Thymus (tissue), 11 donors: ENCODE results near the gene STX10. TPM values are rescaled to one million over a fixed set of nuclear protein-coding genes. Genes with fewer than 3 reads are reported as not detected.

Experiments
- DNase-seq, 9 donors: peaks; one replicate each; pipeline ENCODE4 v3.0.0-alpha.2; 2013; ENCODE audit warnings: low spot score in 9 of 9, low read depth in 6 of 9, missing footprints in 1 of 9
- H3K27ac ChIP-seq, 2 donors: one replicate each; pipeline ENCODE4 v1.5.1; 2013; ENCODE audit warnings: control low read depth in 1 of 2, low read depth in 1 of 2, low read length in 1 of 2, mild to moderate bottlenecking in 1 of 2, moderate library complexity in 1 of 2
- H3K27me3 ChIP-seq, 2 donors: one replicate each; pipeline ENCODE4 v1.5.1; 2013; ENCODE audit warnings: low read length in 1 of 2; ENCODE audit not compliant: control insufficient read depth in 2 of 2, insufficient read depth in 1 of 2
- H3K36me3 ChIP-seq, 2 donors: one replicate each; pipeline ENCODE4 v1.5.1; 2013; ENCODE audit warnings: low read length in 1 of 2, mild to moderate bottlenecking in 1 of 2, moderate library complexity in 1 of 2; ENCODE audit not compliant: control insufficient read depth in 2 of 2, insufficient read depth in 2 of 2
- H3K4me1 ChIP-seq, 2 donors: one replicate each; pipeline ENCODE4 v1.5.1; 2013; ENCODE audit warnings: low read length in 2 of 2; ENCODE audit not compliant: control insufficient read depth in 2 of 2, insufficient read depth in 2 of 2
- H3K4me3 ChIP-seq, 2 donors: one replicate each; pipeline ENCODE4 v1.5.1; 2013; ENCODE audit warnings: low read length in 2 of 2, control low read depth in 1 of 2, mild to moderate bottlenecking in 1 of 2
- H3K9me3 ChIP-seq, 2 donors: one replicate each; pipeline ENCODE4 v1.5.1; 2013; ENCODE audit warnings: low read length in 1 of 2, mild to moderate bottlenecking in 1 of 2; ENCODE audit not compliant: control insufficient read depth in 2 of 2, insufficient read depth in 1 of 2
- WGBS: extraction: QIAGEN DNeasy Blood & Tissue Kit; methylation state at CpG from one replicate; pipeline ENCODE4 v1.1.7; 2013; 5-methylcytosine and 5-hydroxymethylcytosine counted together
- polyA plus RNA-seq: library from polyadenylated mRNA; stranded (reverse); fragments of 200-250 nt; gene quantifications from one replicate; pipeline ENCODE4 v1.2.3, GENCODE V29; 2013
- total RNA-seq: library from RNA; stranded (reverse); fragments of 120-200 nt; gene quantifications from one replicate; pipeline ENCODE4 v1.2.4, GENCODE V29; 2013
- donor health status: healthy.

The STX10 gene
- total and polyA plus RNA-seq, 2 donors = 47.9 to 101 TPM

DNA sequence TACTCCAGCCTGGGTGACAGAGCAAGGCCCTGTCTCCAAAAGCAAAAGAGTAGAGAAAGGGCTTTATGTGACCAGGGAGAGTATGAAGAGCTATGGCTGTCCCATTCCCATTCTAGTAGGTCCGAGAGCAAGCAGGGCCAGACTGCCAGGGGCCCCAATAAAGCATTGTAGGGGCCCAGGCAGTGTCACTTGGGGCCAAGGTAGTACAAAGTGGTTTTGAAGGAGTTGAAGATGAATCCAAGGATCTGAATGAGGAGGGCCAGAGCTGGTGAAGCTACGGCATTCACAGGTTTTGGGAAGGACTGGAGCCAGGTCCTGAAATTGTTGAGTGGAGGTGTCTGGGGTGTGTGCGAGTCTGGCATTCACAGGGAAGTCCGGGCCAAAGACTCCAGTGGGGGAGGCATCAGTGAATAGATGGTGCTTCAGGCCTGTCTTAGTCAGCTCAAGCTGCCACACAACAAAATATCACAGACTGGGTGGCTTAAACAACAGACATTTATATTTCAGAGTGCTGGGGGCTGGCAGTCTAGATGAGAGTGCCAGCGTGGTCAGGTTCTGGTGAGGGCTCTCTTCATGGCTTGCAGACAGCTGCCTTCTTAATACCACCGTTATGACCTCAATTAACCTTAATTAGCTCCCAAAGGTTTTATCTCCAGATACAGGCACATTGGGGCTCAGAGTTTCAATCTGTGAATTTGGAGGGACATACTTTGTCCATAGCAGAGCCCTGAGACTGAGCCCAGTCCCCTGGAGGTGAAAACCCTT lies 22.2 kb downstream of the STX10 start:
- no peaks in the 10 kb centered on the region for H3K27me3 ChIP-seq
- H3K9me3 ChIP-seq = no peaks in the 10 kb centered on the region
- peaks cover 8 to 11% of the 10 kb centered on the region in 2 donors for H3K36me3 ChIP-seq
- H3K27ac ChIP-seq = no peak overlapping the region
- WGBS = 98% methylated on average over 6 of the region's 6 CpGs
- no peak for DNase-seq
- H3K4me1 ChIP-seq = peaks cover 0 to 2% of the 10 kb centered on the region in 2 donors
- no peak overlapping the region for H3K4me3 ChIP-seq

DNA sequence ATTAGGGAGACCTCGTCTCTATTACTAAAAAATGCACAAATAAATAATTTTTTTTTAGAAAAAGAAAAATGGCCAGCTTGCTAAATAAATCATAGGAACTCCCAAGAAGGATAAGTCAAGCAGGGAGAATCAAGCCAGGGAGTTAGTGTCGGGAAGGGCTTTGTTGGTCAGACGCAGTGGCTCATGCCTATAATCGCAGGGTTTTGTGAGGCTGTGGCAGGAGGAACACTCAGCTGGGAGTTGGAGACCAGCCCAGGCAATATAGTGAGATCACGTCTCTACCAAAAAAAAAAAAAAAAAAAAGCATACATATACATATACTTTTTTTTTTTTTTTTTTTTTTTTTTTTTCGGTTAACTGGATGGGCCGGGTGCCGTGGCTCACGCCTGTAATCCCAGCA lies 23.1 kb downstream of the STX10 start:
- Histone ChIP-seq H3K9me3 (no peaks in the 10 kb centered on the region), H3K36me3 (peaks cover 11 to 15% of the 10 kb centered on the region in 2 donors), H3K27ac (no peak overlapping the region), H3K4me1 (no peaks in the 10 kb centered on the region), H3K4me3 (no peak overlapping the region), H3K27me3 (no peaks in the 10 kb centered on the region)
- WGBS = 97% methylated on average over 9 of the region's 9 CpGs
- no peak for DNase-seq

DNA sequence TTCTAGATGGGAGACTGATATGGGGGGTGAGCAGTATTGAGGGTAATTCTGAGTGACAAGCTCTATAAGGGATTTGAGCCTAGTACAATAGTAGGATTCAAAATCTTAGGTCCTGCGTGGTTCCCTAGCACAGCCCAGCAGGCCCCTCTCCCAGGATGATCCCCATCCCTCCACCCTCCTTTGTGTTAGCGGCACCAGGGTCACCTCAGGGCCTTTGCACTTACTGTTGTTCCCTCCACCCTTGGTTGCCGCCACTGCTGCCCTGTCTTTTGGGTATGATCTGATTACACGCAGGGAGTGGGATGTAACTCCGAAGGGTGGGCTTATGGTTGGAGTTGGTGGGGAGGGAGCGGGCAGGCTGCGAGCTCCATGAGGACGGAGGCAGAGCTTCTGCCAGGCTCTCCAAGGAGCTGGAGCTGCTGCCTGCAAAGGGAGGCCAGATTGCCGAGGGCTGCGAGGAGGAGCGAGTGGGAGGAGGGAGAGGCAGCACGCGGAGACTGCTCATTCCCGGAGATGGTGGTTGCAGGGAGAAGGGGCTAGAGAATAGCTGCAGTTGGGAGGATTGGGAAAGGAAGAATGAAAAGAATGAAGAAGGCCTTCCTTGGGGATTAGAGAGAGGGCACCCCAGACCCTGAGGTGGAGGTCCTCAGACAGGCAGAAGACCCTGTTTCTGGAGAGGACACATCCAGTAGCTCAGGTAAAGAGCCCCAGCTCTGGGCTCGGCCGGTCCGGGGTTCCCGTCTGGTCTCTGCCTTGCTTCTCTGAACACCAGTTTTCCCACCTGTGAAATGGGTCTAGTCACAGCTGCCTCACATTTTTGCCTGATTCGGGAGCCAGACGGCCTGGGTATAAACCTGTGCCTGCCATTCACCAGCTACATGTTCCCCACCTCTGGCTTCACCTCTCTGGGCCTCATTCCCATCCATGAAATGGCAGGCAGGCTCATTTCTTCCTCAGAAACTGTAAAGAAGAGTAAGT lies 26.9 kb downstream of the STX10 start:
- 98% methylated on average over 20 of the region's 20 CpGs for WGBS
- H3K36me3 ChIP-seq = peaks cover 11 to 22% of the 10 kb centered on the region in 2 donors
- DNase-seq = no peak
- peaks cover 7 to 11% of the 10 kb centered on the region in 2 donors for H3K4me1 ChIP-seq
- H3K9me3 ChIP-seq = no peaks in the 10 kb centered on the region
- H3K27ac ChIP-seq = no peak overlapping the region
- H3K4me3 ChIP-seq = no peak overlapping the region
- H3K27me3 ChIP-seq = no peaks in the 10 kb centered on the region

DNA sequence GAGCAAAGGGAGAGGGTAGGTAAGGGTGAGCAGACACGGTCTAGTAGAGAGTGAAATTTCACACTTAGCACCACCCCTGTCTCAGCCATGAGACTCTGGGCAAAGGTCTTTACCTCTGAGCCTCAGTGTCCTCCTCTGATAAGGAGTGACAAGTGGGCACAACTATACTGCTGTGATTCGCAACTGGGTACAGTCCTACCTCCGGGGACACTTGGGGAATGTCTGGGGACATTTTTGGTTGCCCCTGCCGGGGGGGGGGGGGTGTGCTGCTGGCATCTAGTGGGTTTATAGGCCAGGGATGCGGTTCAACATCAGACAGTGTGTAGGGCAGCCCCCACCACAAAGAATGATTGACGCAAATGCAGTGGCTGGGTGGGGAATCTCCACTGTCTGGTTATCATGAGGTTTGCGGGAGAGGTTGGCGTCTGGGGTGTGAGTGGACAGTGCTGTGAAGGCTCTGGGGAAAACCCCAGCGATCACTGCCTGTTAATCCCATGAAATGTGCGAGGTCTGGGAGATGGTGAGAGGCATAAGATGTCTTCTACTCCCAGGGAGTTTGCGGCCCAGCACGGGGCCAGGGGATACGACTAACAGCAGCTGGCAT lies 27.8 kb downstream of the STX10 start:
- no peak overlapping the region for H3K27ac ChIP-seq
- H3K36me3 ChIP-seq = peaks cover 11 to 22% of the 10 kb centered on the region in 2 donors
- no peaks in the 10 kb centered on the region for H3K27me3 ChIP-seq
- 96% methylated on average over 13 of the region's 13 CpGs for WGBS
- DNase-seq = no peak
- no peaks in the 10 kb centered on the region for H3K9me3 ChIP-seq
- H3K4me3 ChIP-seq = no peak overlapping the region
- H3K4me1 ChIP-seq = peaks cover 7 to 17% of the 10 kb centered on the region in 2 donors

DNA sequence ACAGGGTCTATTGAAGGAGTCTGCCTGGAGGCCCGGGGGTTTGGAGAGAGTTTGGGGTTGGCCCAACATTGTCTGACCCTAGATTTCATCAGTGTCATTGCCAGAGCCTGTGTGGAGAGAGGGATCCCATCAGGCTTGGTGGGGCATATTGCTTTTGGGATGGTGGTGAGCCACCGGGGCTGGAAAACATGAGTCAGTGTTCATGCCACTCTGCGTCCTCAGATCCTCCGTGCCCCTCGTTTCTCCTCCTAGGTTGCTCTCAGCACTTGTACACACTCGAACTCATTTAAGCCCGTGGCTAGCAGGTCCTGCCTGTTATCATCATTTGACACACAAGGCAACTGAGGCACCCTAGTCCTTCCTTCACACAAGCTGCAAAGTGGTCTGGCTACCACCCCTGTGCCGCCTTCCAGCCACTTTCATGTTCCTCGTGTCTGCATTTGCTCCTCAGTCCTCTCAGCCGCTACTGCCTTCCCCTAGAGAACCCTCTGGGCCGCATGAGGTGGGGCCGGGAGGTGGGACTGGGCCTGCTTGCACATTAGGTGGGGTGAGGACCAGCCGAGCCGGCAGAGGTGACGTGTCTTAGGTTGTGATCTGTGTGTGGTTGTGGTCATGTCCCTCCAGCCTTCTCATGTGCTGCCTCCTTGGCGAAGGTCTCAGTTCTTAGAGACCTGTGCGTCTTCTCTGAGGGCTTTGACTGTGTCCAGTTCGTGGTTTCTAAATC lies 28.5 kb downstream of the STX10 start:
- Histone ChIP-seq H3K27ac (no peak overlapping the region), H3K4me3 (no peak overlapping the region), H3K27me3 (no peaks in the 10 kb centered on the region), H3K36me3 (peaks cover 10 to 20% of the 10 kb centered on the region in 2 donors), H3K9me3 (no peaks in the 10 kb centered on the region), H3K4me1 (peaks cover 11 to 24% of the 10 kb centered on the region in 2 donors)
- DNase-seq = no peak
- WGBS = 95% methylated on average over 18 of the region's 18 CpGs

DNA sequence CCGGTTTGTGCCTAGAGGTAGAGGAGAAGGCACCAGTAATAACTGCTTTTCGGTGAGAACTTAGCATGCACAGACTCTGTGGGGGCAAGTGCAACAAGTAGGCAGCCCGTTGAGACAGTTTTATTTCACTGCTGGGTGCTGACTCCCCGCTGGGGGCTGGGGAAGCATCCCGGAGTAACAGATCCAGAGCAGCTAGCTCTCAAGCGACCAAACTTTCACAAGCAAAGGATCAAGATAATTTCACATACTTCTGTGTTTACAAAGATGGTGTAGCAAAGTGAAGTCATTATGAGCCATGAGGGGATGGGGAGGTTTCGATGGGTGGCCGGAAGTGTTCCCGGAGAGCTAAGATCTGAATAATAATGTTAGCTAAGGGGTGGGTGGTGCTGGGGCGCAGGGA lies 29.4 kb downstream of the STX10 start:
- H3K27ac ChIP-seq = no peak overlapping the region
- H3K4me1 ChIP-seq = peaks cover 14 to 29% of the 10 kb centered on the region in 2 donors
- no peaks in the 10 kb centered on the region for H3K27me3 ChIP-seq
- DNase-seq = no peak
- no peak overlapping the region for H3K4me3 ChIP-seq
- WGBS = 97% methylated on average over 10 of the region's 10 CpGs
- peaks cover 6 to 17% of the 10 kb centered on the region in 2 donors for H3K36me3 ChIP-seq
- H3K9me3 ChIP-seq = no peaks in the 10 kb centered on the region

DNA sequence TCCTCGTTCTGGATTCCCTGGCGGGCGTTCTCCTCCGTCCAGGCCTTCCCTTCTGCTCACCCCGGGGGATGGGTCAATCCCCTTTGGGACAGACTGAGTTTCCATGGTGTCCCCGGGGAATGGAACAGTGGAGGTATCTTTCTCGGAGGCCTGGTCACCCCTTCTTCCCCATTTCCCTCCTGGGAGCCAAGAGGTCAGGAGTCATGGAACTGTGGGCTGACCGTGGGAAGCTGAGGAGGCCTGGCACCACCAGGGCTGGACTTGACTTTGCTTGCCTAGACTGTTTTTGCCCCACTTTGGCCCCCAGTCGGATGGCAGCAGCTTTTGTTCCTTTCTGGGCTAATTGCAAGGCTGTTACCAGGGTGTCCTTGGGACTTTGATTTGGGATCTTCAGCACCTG lies 30.1 kb downstream of the STX10 start:
- no peak overlapping the region for H3K27ac ChIP-seq
- H3K36me3 ChIP-seq = peaks cover 5 to 17% of the 10 kb centered on the region in 2 donors
- DNase-seq = no peak
- H3K27me3 ChIP-seq = no peaks in the 10 kb centered on the region
- peaks cover 14 to 36% of the 10 kb centered on the region in 2 donors for H3K4me1 ChIP-seq
- H3K9me3 ChIP-seq = no peaks in the 10 kb centered on the region
- H3K4me3 ChIP-seq = no peak overlapping the region
- WGBS = 96% methylated on average over 9 of the region's 9 CpGs

DNA sequence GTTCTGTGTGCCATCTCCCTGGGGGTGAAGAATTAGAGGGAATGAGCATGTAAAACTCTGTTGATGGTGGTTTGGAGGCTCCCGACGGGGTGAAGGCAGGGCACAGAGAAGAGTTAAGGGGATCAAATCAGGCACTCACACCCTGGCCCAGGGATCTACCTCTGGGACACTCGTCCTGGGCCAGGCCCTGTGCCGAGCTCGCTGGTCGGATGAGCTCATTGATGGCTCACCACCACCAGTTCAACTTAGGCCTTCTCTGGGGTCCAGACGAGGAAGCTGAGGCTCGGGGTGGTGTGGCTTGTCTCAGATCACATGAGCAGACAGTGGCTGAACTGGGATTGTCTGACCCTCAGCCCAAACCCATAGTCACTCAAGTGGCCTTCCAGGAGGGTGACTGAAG lies 30.5 kb downstream of the STX10 start:
- H3K4me1 ChIP-seq = peaks cover 14 to 36% of the 10 kb centered on the region in 2 donors
- no peaks in the 10 kb centered on the region for H3K27me3 ChIP-seq
- 95% methylated on average over 8 of the region's 8 CpGs for WGBS
- peaks cover 2 to 17% of the 10 kb centered on the region in 2 donors for H3K36me3 ChIP-seq
- no peak overlapping the region for H3K27ac ChIP-seq
- no peak overlapping the region for H3K4me3 ChIP-seq
- no peaks in the 10 kb centered on the region for H3K9me3 ChIP-seq
- no peak for DNase-seq
